Sigmoid colon (tissue), 4 donors: ENCODE data around the gene TPO.
"Not testable (repeated sequence)": the region's sequence is repeated elsewhere in the genome, so short reads cannot be mapped to it uniquely, and the experiment has no call there.

Experiments
- EP300 ChIP-seq, 4 donors: sonication (generic); formaldehyde crosslinking; IDR thresholded peaks; one replicate each; pipeline ENCODE4 v1.6.1; 2017; ENCODE audit warnings: antibody characterized with exemption in 4 of 4
- TF ChIP-seq, protein P1 (sequence below), 4 experiments: fragments of 450-650 bp in 3 of 4; fragments of 200-600 bp in 1 of 4; IDR thresholded peaks; one replicate each; pipeline ENCODE4 v1.5.1; 2016 to 2019; ENCODE audit warnings: antibody characterized with exemption in 4 of 4, mild to moderate bottlenecking in 3 of 4, moderate library complexity in 2 of 4

GRCh38 chr2:1390118-1390517 lies 23.1 kb upstream of the TPO start:
- TF ChIP-seq, protein P1, sequence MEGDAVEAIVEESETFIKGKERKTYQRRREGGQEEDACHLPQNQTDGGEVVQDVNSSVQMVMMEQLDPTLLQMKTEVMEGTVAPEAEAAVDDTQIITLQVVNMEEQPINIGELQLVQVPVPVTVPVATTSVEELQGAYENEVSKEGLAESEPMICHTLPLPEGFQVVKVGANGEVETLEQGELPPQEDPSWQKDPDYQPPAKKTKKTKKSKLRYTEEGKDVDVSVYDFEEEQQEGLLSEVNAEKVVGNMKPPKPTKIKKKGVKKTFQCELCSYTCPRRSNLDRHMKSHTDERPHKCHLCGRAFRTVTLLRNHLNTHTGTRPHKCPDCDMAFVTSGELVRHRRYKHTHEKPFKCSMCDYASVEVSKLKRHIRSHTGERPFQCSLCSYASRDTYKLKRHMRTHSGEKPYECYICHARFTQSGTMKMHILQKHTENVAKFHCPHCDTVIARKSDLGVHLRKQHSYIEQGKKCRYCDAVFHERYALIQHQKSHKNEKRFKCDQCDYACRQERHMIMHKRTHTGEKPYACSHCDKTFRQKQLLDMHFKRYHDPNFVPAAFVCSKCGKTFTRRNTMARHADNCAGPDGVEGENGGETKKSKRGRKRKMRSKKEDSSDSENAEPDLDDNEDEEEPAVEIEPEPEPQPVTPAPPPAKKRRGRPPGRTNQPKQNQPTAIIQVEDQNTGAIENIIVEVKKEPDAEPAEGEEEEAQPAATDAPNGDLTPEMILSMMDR (IDR thresholded peaks at IDR 0.05): not testable (repeated sequence)
- not testable (repeated sequence) for TF ChIP-seq EP300 (IDR thresholded peaks at IDR 0.05)
